ENCODE data around the gene GPR78. TPM values are rescaled to one million over a fixed set of nuclear protein-coding genes. Genes with fewer than 3 reads are reported as not detected.

The GPR78 gene
- total RNA-seq, 2 donors from 2014 or later: 3.7 to 8.1 TPM

DNA sequence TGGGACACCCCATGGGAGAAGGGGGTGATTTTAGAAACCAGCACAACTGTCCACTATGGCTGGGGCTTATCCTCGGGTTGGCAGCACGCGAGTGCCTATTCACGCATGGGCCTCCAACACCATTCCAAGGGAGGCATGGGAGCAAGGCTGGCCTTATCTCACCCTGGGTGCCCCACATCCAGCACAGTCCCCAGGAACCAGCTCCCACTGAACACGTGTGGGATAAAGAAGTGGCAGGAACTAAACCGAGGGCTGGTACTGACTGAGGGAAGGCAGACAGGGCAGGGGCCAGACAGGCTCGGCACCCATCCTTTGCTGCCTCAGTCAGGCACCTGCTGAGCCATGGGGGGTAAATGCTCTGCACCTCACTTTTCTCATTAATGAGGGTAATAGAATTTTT lies 43.7 kb upstream of the GPR78 start:
- no peak overlapping the region for H3K27ac Mint-ChIP-seq
- TF ChIP-seq, protein P1, sequence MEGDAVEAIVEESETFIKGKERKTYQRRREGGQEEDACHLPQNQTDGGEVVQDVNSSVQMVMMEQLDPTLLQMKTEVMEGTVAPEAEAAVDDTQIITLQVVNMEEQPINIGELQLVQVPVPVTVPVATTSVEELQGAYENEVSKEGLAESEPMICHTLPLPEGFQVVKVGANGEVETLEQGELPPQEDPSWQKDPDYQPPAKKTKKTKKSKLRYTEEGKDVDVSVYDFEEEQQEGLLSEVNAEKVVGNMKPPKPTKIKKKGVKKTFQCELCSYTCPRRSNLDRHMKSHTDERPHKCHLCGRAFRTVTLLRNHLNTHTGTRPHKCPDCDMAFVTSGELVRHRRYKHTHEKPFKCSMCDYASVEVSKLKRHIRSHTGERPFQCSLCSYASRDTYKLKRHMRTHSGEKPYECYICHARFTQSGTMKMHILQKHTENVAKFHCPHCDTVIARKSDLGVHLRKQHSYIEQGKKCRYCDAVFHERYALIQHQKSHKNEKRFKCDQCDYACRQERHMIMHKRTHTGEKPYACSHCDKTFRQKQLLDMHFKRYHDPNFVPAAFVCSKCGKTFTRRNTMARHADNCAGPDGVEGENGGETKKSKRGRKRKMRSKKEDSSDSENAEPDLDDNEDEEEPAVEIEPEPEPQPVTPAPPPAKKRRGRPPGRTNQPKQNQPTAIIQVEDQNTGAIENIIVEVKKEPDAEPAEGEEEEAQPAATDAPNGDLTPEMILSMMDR (conservative IDR thresholded peaks at IDR 0.05): no peak
- no peak overlapping the region for H3K9ac ChIP-seq (ENCODE audit: extremely low read depth, low read length, poor library complexity, severe bottlenecking)
- no peak overlapping the region for H3K4me3 ChIP-seq (ENCODE audit: low read length)
- no peaks in the 10 kb centered on the region for H3K27me3 Mint-ChIP-seq (ENCODE audit: insufficient read depth)
- no peak overlapping the region for H3K4me3 Mint-ChIP-seq
- H3K36me3 ChIP-seq (ENCODE audit: control insufficient read depth, insufficient read depth, low read length): no peaks in the 10 kb centered on the region
- H3K9me3 ChIP-seq (ENCODE audit: control insufficient read depth, low read length): no peaks in the 10 kb centered on the region
- H3K9me3 Mint-ChIP-seq: peaks cover 8% of the 10 kb centered on the region
- no peak overlapping the region for H3K27ac ChIP-seq (ENCODE audit: low read depth, low read length)
- no peaks in the 10 kb centered on the region for H3K36me3 Mint-ChIP-seq (ENCODE audit: low read depth)
- no peaks in the 10 kb centered on the region for H3K4me1 ChIP-seq (ENCODE audit: control insufficient read depth, insufficient read depth, low read length)
- DNase-seq: no peak
- H3K4me1 Mint-ChIP-seq: peaks cover 11% of the 10 kb centered on the region
- WGBS, 2 experiments (ENCODE audit: insufficient coverage in 1 of 2, insufficient read length in 1 of 2): 93 to 98% methylated on average over 5 to 7 of the region's 7 CpGs
- H3K27me3 ChIP-seq (ENCODE audit: control insufficient read depth, insufficient read depth, low read length, poor library complexity, severe bottlenecking): no peaks in the 10 kb centered on the region

DNA sequence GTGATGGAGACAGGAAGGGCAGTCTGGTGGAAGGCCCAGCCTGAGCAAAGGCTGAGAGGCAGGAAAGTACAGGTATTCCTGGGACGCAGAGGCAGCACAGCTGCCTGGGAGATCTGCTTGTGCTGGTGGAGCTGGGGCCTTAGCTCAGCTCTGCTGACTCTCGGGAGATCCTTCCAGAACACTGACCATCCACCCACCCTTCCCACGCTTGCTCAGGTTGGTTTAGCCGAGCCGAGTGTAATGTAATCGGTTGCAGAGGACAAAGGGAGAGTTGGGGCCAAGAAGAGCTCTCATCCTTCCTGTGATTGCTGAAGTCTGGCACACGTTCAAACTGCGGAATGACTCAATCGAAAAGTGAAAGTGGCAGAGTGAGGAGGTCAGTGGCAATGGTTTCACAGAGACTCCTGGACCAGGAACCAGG lies 43.1 kb upstream of the GPR78 start:
- no peak overlapping the region for H3K9ac ChIP-seq (ENCODE audit: extremely low read depth, low read length, poor library complexity, severe bottlenecking)

DNA sequence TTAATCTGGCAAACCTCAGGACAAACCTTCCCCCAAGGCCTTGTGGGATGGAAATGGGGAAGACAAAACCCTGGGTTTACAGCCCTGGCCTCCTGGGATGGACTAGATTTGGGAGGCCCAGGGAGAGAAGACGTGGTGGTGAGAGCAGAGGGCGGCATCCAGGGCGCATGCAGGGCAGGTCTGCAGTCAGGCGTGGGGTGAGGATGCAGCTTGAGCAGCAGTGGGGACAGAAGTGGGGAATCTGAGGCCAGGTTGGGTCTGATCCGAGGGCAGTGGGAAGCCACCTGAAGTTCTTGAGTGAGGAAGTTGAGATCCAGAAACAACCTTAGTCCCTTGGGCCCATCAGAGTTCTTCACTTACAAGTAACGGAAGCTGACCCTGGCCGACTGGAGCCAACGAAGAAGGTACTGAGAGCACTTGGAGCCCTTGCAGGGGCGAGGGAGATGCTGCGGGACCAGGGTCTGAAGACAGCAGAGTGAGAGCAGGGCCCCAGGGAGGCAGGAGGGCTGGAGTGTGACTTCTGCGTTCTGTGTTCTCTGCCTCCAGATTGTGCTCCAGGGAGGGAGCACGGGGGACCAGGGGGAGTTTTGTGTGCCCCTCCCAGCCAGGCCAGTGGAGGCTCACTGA lies 42.0 kb upstream of the GPR78 start:
- no peak overlapping the region for H3K27ac ChIP-seq (ENCODE audit: low read depth, low read length)
- H3K9ac ChIP-seq (ENCODE audit: extremely low read depth, low read length, poor library complexity, severe bottlenecking): no peak overlapping the region
- Mint-ChIP-seq H3K4me1 (peaks cover 11% of the 10 kb centered on the region), H3K27me3 (ENCODE audit: insufficient read depth) (no peaks in the 10 kb centered on the region), H3K36me3 (ENCODE audit: low read depth) (no peaks in the 10 kb centered on the region), H3K27ac (no peak overlapping the region), H3K4me3 (no peak overlapping the region), H3K9me3 (peaks cover 8% of the 10 kb centered on the region)
- H3K4me1 ChIP-seq (ENCODE audit: control insufficient read depth, insufficient read depth, low read length): no peaks in the 10 kb centered on the region
- H3K9me3 ChIP-seq (ENCODE audit: control insufficient read depth, low read length): no peaks in the 10 kb centered on the region
- DNase-seq: no peak
- TF ChIP-seq, protein P1 (conservative IDR thresholded peaks at IDR 0.05): no peak
- H3K36me3 ChIP-seq (ENCODE audit: control insufficient read depth, insufficient read depth, low read length): no peaks in the 10 kb centered on the region
- 89 to 92% methylated on average over 11 to 12 of the region's 12 CpGs for WGBS, 2 experiments (ENCODE audit: insufficient coverage in 1 of 2, insufficient read length in 1 of 2)
- no peak overlapping the region for H3K4me3 ChIP-seq (ENCODE audit: low read length)
- H3K27me3 ChIP-seq (ENCODE audit: control insufficient read depth, insufficient read depth, low read length, poor library complexity, severe bottlenecking): no peaks in the 10 kb centered on the region

More for the DNA sequence above, 43.1 kb upstream of the GPR78 start:
- Histone ChIP-seq H3K27me3 (ENCODE audit: control insufficient read depth, insufficient read depth, low read length, poor library complexity, severe bottlenecking) (no peaks in the 10 kb centered on the region), H3K4me3 (ENCODE audit: low read length) (no peak overlapping the region), H3K9me3 (ENCODE audit: control insufficient read depth, low read length) (no peaks in the 10 kb centered on the region), H3K36me3 (ENCODE audit: control insufficient read depth, insufficient read depth, low read length) (no peaks in the 10 kb centered on the region), H3K4me1 (ENCODE audit: control insufficient read depth, insufficient read depth, low read length) (no peaks in the 10 kb centered on the region), H3K27ac (ENCODE audit: low read depth, low read length) (no peak overlapping the region)
- H3K4me3 Mint-ChIP-seq: no peak overlapping the region
- H3K27ac Mint-ChIP-seq: no peak overlapping the region
- TF ChIP-seq, protein P1 (conservative IDR thresholded peaks at IDR 0.05): no peak
- no peak for DNase-seq
- peaks cover 11% of the 10 kb centered on the region for H3K4me1 Mint-ChIP-seq
- no peaks in the 10 kb centered on the region for H3K36me3 Mint-ChIP-seq (ENCODE audit: low read depth)
- H3K9me3 Mint-ChIP-seq: peaks cover 8% of the 10 kb centered on the region
- H3K27me3 Mint-ChIP-seq (ENCODE audit: insufficient read depth): no peaks in the 10 kb centered on the region
- WGBS, 2 experiments (ENCODE audit: insufficient coverage in 1 of 2, insufficient read length in 1 of 2): 85% methylated on average over 6 to 9 of the region's 9 CpGs

All from endodermal cell (in vitro differentiated cells).